ENCODE data around the gene WNT10A. TPM values are rescaled to one million over a fixed set of nuclear protein-coding genes. Genes with fewer than 3 reads are reported as not detected.

The WNT10A gene
- total RNA-seq, 1 experiment from 2014 or later: 0.47 TPM

DNA sequence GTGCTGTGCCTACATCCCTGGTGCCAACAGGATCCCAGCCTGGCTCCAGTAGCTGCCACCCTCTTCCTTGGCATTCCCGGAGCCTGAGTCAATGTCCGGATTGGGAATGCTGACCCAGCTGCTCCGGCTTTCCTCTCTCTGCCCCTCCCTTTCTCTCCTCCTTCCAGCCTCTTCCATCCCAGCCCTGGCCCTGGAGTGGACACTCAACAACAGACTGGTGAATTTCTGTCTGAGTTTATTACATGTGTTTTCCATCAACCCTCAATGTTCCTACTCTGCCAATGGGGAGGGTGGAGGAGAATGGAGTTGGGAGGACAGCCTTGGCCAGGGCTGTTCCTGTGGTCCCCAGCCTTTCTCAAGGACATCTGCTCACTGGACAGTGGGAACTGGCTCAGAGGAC is 48.1 kb upstream of the WNT10A start:
- H3K27me3 ChIP-seq (replicated peaks; ENCODE audit: insufficient read depth, low read depth, low read length, poor library complexity): peaks cover 23% of the 10 kb centered on the region
- BruUV-seq (replicated peaks): no TSS peak
- CTCF ChIA-PET: no interaction called here

DNA sequence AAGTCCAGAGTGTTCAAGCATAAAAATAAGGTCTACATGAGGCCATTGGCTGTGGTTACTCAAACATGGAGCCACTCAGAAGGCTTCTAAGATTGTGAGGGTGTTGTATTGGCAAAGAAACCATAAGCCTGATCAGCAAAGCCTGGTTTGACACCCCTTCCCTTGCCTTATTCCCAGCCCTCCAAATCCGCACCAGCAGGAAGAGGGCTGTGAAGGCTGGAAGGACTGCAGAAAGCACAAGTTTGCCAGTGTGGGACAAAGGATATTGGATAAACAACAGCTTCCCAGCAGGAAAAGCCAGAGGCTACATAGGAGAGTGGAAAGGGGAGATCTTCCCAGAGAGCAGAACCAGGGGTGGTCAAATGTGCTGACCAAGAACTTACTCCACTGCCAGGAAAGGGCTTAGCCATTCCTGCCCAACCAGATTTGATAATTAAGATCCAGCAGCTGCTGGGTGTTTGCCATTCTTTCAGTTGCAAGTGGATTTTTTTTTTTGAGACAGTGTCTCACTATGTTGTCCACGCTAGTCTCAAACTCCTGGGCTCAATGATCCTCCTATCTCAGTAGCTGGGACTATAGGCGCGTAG is 47.5 kb upstream of the WNT10A start:
- CTCF ChIA-PET: interaction anchor here (0.9 kb wide), 1 partner anchor 59 kb away, joined by 3 read pairs; no protein-coding TSS in a partner anchor
- intact Hi-C loops (cut with micrococcal nuclease; ENCODE audit: unreplicated experiment): no loop called here
- H3K4me1 ChIP-seq (ENCODE audit: insufficient read depth, low read length, poor library complexity, severe bottlenecking): no peaks in the 10 kb centered on the region
- H3K9me3 ChIP-seq (ENCODE audit: low read depth, low read length, poor library complexity, severe bottlenecking): peaks cover 7% of the 10 kb centered on the region
- BruUV-seq (replicated peaks): no TSS peak
- no peak for DNase-seq (ENCODE audit: low spot score)
- H3K4me3 ChIP-seq (ENCODE audit: low read depth, low read length, poor library complexity, severe bottlenecking): no peak overlapping the region
- TF ChIP-seq, protein P1, sequence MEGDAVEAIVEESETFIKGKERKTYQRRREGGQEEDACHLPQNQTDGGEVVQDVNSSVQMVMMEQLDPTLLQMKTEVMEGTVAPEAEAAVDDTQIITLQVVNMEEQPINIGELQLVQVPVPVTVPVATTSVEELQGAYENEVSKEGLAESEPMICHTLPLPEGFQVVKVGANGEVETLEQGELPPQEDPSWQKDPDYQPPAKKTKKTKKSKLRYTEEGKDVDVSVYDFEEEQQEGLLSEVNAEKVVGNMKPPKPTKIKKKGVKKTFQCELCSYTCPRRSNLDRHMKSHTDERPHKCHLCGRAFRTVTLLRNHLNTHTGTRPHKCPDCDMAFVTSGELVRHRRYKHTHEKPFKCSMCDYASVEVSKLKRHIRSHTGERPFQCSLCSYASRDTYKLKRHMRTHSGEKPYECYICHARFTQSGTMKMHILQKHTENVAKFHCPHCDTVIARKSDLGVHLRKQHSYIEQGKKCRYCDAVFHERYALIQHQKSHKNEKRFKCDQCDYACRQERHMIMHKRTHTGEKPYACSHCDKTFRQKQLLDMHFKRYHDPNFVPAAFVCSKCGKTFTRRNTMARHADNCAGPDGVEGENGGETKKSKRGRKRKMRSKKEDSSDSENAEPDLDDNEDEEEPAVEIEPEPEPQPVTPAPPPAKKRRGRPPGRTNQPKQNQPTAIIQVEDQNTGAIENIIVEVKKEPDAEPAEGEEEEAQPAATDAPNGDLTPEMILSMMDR (conservative IDR thresholded peaks at IDR 0.05; ENCODE audit: low read depth, low read length): no peak
- no peak for TF ChIP-seq EZH2 (IDR thresholded peaks at IDR 0.05; ENCODE audit: borderline replicate concordance, low read depth, low read length, poor library complexity, severe bottlenecking)
- POLR2A ChIA-PET (ENCODE audit: low non-redundant PET): no interaction called here
- no peak overlapping the region for H3K27ac ChIP-seq (ENCODE audit: low read depth, low read length, poor library complexity, severe bottlenecking)
- peaks cover 28% of the 10 kb centered on the region for H3K27me3 ChIP-seq (replicated peaks; ENCODE audit: insufficient read depth, low read depth, low read length, poor library complexity)
- no peaks in the 10 kb centered on the region for H3K36me3 ChIP-seq (ENCODE audit: insufficient read depth, low read length, poor library complexity, severe bottlenecking)

More for the DNA sequence above, 48.1 kb upstream of the WNT10A start:
- Histone ChIP-seq H3K9me3 (ENCODE audit: low read depth, low read length, poor library complexity, severe bottlenecking) (peaks cover 2% of the 10 kb centered on the region), H3K27ac (ENCODE audit: low read depth, low read length, poor library complexity, severe bottlenecking) (no peak overlapping the region), H3K4me3 (ENCODE audit: low read depth, low read length, poor library complexity, severe bottlenecking) (no peak overlapping the region), H3K4me1 (ENCODE audit: insufficient read depth, low read length, poor library complexity, severe bottlenecking) (no peaks in the 10 kb centered on the region), H3K36me3 (ENCODE audit: insufficient read depth, low read length, poor library complexity, severe bottlenecking) (no peaks in the 10 kb centered on the region)
- POLR2A ChIA-PET (ENCODE audit: low non-redundant PET): no interaction called here
- TF ChIP-seq EZH2 (IDR thresholded peaks at IDR 0.05; ENCODE audit: borderline replicate concordance, low read depth, low read length, poor library complexity, severe bottlenecking): no peak
- TF ChIP-seq, protein P1 (conservative IDR thresholded peaks at IDR 0.05; ENCODE audit: low read depth, low read length): no peak
- DNase-seq (ENCODE audit: low spot score): no peak
- intact Hi-C loops (cut with micrococcal nuclease; ENCODE audit: unreplicated experiment): no loop called here

DNA sequence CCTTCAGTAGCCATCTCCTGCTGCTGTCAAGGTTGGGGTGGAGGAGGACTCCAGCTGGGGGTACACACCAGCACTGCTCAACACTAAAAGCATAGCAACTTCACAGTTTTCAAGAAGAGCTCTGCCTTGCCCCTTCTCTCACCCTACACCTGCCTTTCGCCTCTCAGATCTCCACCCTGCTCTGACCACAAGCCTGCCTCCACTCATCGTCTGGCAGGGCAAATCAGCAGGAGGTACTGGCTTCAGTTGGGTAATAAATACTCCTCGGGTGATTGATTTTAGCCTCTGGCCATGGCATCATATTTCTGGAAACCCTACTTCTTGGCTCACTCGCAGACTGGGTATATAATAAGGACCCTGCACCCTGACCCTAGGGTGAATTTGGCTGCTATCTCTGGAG is 46.0 kb upstream of the WNT10A start:
- BruUV-seq (replicated peaks): no TSS peak
- H3K36me3 ChIP-seq (ENCODE audit: insufficient read depth, low read length, poor library complexity, severe bottlenecking): no peaks in the 10 kb centered on the region
- intact Hi-C loops (cut with micrococcal nuclease; ENCODE audit: unreplicated experiment): no loop called here
- ChIA-PET POLR2A (ENCODE audit: low non-redundant PET) (no interaction called here), CTCF (no interaction called here)
- H3K4me3 ChIP-seq (ENCODE audit: low read depth, low read length, poor library complexity, severe bottlenecking): no peak overlapping the region
- H3K27ac ChIP-seq (ENCODE audit: low read depth, low read length, poor library complexity, severe bottlenecking): no peak overlapping the region
- H3K4me1 ChIP-seq (ENCODE audit: insufficient read depth, low read length, poor library complexity, severe bottlenecking): no peaks in the 10 kb centered on the region
- TF ChIP-seq EZH2 (IDR thresholded peaks at IDR 0.05; ENCODE audit: borderline replicate concordance, low read depth, low read length, poor library complexity, severe bottlenecking): no peak
- TF ChIP-seq, protein P1 (conservative IDR thresholded peaks at IDR 0.05; ENCODE audit: low read depth, low read length): no peak
- H3K9me3 ChIP-seq (ENCODE audit: low read depth, low read length, poor library complexity, severe bottlenecking): peaks cover 7% of the 10 kb centered on the region
- H3K27me3 ChIP-seq (replicated peaks; ENCODE audit: insufficient read depth, low read depth, low read length, poor library complexity): peaks cover 31% of the 10 kb centered on the region
- no peak for DNase-seq (ENCODE audit: low spot score)

All from A673 (cell line).